ENCODE measurements around the gene HOGA1. TPM values are rescaled to one million over a fixed set of nuclear protein-coding genes. Genes with fewer than 3 reads are reported as not detected.
"Not testable (repeated sequence)": the region's sequence is repeated elsewhere in the genome, so short reads cannot be mapped to it uniquely, and the experiment has no call there.

HOGA1 gene
- total and polyA plus RNA-seq, 2 experiments from 2014 or later = 0.15 TPM; not detected in 1

DNA sequence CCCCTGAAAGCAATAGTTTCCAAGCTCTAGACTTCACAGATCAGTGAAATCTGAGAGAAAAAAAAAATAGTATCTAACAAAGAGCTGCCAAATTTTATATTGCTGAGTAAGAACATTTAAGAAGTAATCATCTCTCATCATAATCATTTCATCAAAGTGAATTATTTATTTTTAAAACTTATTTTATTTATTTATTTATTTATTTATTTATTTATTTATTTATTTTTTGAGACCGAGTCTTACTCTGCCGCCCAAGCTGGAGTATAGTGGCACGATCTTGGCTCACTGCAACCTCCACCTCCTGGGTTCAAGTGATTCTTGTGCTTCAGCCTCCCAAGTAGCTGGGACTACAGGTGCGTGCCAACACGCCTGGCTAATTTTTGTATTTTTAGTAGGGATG is 7.7 kb upstream of the HOGA1 start:
- not testable (repeated sequence) for H3K4me3 ChIP-seq; H3K36me3 ChIP-seq (ENCODE audit: insufficient read depth); H3K27ac Mint-ChIP-seq; H3F3A ChIP-seq (replicated peaks; ENCODE audit: low read depth); H4K20me1 ChIP-seq (replicated peaks; ENCODE audit: insufficient read depth); H3K4me2 ChIP-seq; DNase-seq (ENCODE audit: low spot score); H3K9me3 Mint-ChIP-seq; H2AFZ ChIP-seq; H3K27ac ChIP-seq (ENCODE audit: low read depth); H3K27me3 Mint-ChIP-seq (ENCODE audit: insufficient read depth, low read depth, poor library complexity); H3K27me3 ChIP-seq (ENCODE audit: insufficient read depth); H3K4me1 ChIP-seq (ENCODE audit: insufficient read depth); H3K36me3 Mint-ChIP-seq (ENCODE audit: low read depth); H3K9me2 ChIP-seq (ENCODE audit: insufficient read depth); H3K4me3 Mint-ChIP-seq; H3K79me2 ChIP-seq (replicated peaks; ENCODE audit: insufficient read depth); ATAC-seq
- H3K4me1 Mint-ChIP-seq = peaks cover 12% of the 10 kb centered on the region; the same call in 2 of the 3 replicates

DNA sequence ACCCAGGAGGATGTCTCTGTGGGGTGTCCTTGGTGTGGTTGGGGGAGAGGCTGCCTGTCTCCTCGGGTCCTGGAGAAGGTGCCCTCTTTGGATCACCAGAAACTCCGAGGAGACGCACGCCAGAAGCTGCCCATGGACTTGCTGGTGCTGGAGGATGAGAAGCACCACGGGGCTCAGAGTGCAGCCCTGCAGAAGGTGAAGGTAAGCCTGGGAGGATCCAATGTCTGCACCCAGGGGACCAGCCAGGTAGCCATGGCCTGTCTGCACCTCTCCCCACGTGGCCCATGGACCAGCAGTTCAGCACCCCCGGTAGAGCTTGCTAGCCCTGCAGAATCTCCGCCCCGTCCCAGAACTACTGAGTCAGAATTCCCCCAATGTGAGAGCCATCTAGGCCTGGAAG is 6.5 kb upstream of the HOGA1 start:
- H3K36me3 Mint-ChIP-seq (ENCODE audit: low read depth) = no peaks in the 10 kb centered on the region
- DNase-seq (ENCODE audit: low spot score) (no peak), ATAC-seq (no peak)
- Histone ChIP-seq H4K20me1 (replicated peaks; ENCODE audit: insufficient read depth) (no peaks in the 10 kb centered on the region), H3K79me2 (replicated peaks; ENCODE audit: insufficient read depth) (no peaks in the 10 kb centered on the region), H3K36me3 (ENCODE audit: insufficient read depth) (no peaks in the 10 kb centered on the region), H3K27me3 (ENCODE audit: insufficient read depth) (no peaks in the 10 kb centered on the region), H3K4me1 (ENCODE audit: insufficient read depth) (no peaks in the 10 kb centered on the region), H3F3A (replicated peaks; ENCODE audit: low read depth) (no peaks in the 10 kb centered on the region), H3K4me2 (no peak overlapping the region), H2AFZ (no peak overlapping the region), H3K4me3 (no peak overlapping the region), H3K27ac (ENCODE audit: low read depth) (no peak overlapping the region), H3K9me2 (ENCODE audit: insufficient read depth) (no peaks in the 10 kb centered on the region)
- TF ChIP-seq EZH2phosphoT487 (IDR thresholded peaks at IDR 0.05; ENCODE audit: unreplicated experiment) (no peak), CREB1 (CRISPR knock-in tag; IDR thresholded peaks at IDR 0.05; ENCODE audit: low read depth) (no peak), NANOG (IDR thresholded peaks at IDR 0.05; ENCODE audit: borderline replicate concordance) (no peak), POLR2AphosphoS5 (IDR thresholded peaks at IDR 0.05; ENCODE audit: low read depth) (no peak), EZH2 (IDR thresholded peaks at IDR 0.05; ENCODE audit: low read depth, unreplicated experiment) (no peak), JUNB (IDR thresholded peaks at IDR 0.05; ENCODE audit: unreplicated experiment) (no peak), ZNF331 (CRISPR knock-in tag; IDR thresholded peaks at IDR 0.05; ENCODE audit: low read depth) (no peak), ZNF114 (CRISPR knock-in tag; IDR thresholded peaks at IDR 0.05) (no peak)
- TF ChIP-seq, protein P1, sequence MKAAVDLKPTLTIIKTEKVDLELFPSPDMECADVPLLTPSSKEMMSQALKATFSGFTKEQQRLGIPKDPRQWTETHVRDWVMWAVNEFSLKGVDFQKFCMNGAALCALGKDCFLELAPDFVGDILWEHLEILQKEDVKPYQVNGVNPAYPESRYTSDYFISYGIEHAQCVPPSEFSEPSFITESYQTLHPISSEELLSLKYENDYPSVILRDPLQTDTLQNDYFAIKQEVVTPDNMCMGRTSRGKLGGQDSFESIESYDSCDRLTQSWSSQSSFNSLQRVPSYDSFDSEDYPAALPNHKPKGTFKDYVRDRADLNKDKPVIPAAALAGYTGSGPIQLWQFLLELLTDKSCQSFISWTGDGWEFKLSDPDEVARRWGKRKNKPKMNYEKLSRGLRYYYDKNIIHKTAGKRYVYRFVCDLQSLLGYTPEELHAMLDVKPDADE (IDR thresholded peaks at IDR 0.05) = no peak
- TF ChIP-seq, protein P2, sequence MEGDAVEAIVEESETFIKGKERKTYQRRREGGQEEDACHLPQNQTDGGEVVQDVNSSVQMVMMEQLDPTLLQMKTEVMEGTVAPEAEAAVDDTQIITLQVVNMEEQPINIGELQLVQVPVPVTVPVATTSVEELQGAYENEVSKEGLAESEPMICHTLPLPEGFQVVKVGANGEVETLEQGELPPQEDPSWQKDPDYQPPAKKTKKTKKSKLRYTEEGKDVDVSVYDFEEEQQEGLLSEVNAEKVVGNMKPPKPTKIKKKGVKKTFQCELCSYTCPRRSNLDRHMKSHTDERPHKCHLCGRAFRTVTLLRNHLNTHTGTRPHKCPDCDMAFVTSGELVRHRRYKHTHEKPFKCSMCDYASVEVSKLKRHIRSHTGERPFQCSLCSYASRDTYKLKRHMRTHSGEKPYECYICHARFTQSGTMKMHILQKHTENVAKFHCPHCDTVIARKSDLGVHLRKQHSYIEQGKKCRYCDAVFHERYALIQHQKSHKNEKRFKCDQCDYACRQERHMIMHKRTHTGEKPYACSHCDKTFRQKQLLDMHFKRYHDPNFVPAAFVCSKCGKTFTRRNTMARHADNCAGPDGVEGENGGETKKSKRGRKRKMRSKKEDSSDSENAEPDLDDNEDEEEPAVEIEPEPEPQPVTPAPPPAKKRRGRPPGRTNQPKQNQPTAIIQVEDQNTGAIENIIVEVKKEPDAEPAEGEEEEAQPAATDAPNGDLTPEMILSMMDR (conservative IDR thresholded peaks at IDR 0.05; ENCODE audit: low read depth in 2 of 2) = no peak
- H3K4me1 Mint-ChIP-seq = peaks cover 10% of the 10 kb centered on the region; the same call in 2 of the 3 replicates
- H3K4me3 Mint-ChIP-seq = no peak overlapping the region
- H3K9me3 Mint-ChIP-seq = no peaks in the 10 kb centered on the region
- H3K27ac Mint-ChIP-seq = no peak overlapping the region
- H3K27me3 Mint-ChIP-seq (ENCODE audit: insufficient read depth, low read depth, poor library complexity) = peaks cover 5% of the 10 kb centered on the region

All from GM23338 (cell line).